HL-60 (cell line): ENCODE data around the gene ABCA4.
A peak's percentile ranks its signal among the peaks of the same experiment; 100 is the strongest.

Experiments used
- DNase-seq, 2 experiments: peaks; one replicate each; pipeline ENCODE4 v3.0.0-alpha.2; 2010 to 2020; ENCODE audit warnings: low read depth in 1 of 2, low spot score in 1 of 2
- H3K27ac ChIP-seq: fragments of 250-450 bp; sonication (Bioruptor Pico); replicated peaks from 2 replicates; pipeline ENCODE4 v1.5.1; 2020; ENCODE audit warnings: mild to moderate bottlenecking, moderate library complexity
- H3K27me3 ChIP-seq: fragments of 250-450 bp; sonication (Bioruptor Pico); 2 replicates; pipeline ENCODE4 v1.5.1; 2021; ENCODE audit warnings: mild to moderate bottlenecking, moderate library complexity; ENCODE audit not compliant: insufficient read depth, poor library complexity, severe bottlenecking
- H3K4me3 ChIP-seq: replicated peaks from 2 replicates; pipeline ENCODE4 v1.5.1; 2011; ENCODE audit warnings: mild to moderate bottlenecking, control low read depth, low read length; ENCODE audit not compliant: insufficient read depth
- GABPA ChIP-seq: IDR thresholded peaks from 2 replicates; pipeline ENCODE4 v1.6.1; 2012; ENCODE audit warnings: low read depth
- POLR2AphosphoS5 ChIP-seq: IDR thresholded peaks from 2 replicates; pipeline ENCODE4 v1.6.1; 2012; ENCODE audit warnings: low read depth
- REST ChIP-seq: IDR thresholded peaks from 2 replicates; pipeline ENCODE4 v1.6.1; 2012; ENCODE audit warnings: low read depth; ENCODE audit not compliant: insufficient replicate concordance
- SPI1 ChIP-seq: IDR thresholded peaks from 2 replicates; pipeline ENCODE4 v1.6.1; 2012; ENCODE audit warnings: low read depth, mild to moderate bottlenecking, borderline replicate concordance
- TF ChIP-seq, protein P1 (sequence below): IDR thresholded peaks from one replicate; pipeline ENCODE4 v1.5.1; 2011; ENCODE audit warnings: low read length, control low read depth, inconsistent platforms; ENCODE audit not compliant: insufficient read depth

Gene ABCA4

DNA sequence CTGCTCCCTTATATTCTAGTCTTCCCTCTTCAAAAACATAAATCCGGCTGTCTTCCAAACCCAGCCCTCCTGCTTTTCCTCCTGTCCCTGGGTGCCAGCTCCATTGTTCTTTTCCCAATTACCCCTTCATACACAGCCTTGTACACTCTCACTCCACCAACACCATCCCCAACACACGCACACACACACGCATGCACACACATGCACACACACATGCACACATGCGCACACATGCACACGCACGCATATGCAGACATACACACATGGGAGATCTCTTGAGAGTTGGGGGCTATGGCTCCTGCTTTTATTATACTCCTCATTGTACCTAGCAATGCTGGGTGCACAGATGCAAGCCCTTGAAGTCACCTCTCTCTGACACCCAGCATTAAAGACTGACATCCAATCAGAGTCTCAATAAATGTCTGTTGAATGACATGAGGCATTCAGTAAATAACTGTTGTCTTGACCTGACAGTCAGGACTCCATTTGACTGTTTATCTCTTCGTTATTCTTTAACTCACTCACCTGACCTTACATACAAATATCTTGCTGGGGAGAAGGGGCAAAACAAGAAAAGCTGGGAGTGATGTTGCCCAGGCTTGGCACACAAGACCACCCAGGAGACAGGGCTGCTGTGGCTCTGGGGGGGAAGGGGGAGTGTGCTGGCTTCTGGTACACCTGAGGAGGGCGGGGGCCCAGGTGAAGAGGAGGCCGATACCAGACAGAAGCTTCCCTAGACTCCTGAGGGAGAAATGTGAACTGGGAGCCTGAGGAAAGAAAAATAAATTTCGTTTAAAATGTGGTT, 16.0 kb downstream of the ABCA4 start:
- Histone ChIP-seq H3K27ac (no peak overlapping the region), H3K27me3 (peaks cover 11% of the 10 kb centered on the region), H3K4me3 (no peak overlapping the region)
- DNase-seq, result no peak
- TF ChIP-seq REST (no peak), SPI1 (no peak), GABPA (no peak), POLR2AphosphoS5 (no peak)
- TF ChIP-seq, protein P1, sequence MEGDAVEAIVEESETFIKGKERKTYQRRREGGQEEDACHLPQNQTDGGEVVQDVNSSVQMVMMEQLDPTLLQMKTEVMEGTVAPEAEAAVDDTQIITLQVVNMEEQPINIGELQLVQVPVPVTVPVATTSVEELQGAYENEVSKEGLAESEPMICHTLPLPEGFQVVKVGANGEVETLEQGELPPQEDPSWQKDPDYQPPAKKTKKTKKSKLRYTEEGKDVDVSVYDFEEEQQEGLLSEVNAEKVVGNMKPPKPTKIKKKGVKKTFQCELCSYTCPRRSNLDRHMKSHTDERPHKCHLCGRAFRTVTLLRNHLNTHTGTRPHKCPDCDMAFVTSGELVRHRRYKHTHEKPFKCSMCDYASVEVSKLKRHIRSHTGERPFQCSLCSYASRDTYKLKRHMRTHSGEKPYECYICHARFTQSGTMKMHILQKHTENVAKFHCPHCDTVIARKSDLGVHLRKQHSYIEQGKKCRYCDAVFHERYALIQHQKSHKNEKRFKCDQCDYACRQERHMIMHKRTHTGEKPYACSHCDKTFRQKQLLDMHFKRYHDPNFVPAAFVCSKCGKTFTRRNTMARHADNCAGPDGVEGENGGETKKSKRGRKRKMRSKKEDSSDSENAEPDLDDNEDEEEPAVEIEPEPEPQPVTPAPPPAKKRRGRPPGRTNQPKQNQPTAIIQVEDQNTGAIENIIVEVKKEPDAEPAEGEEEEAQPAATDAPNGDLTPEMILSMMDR, result no peak

GRCh38 chr1:94104127-94104684, 16.7 kb downstream of the ABCA4 start:
- TF ChIP-seq POLR2AphosphoS5 (no peak), REST (no peak), GABPA (no peak), SPI1 (no peak)
- TF ChIP-seq, protein P1, result no peak
- no peak for DNase-seq
- Histone ChIP-seq H3K27me3 (peaks cover 11% of the 10 kb centered on the region), H3K4me3 (no peak overlapping the region), H3K27ac (no peak overlapping the region)

GRCh38 chr1:94103608-94104007, 17.3 kb downstream of the ABCA4 start:
- Histone ChIP-seq H3K27ac (no peak overlapping the region), H3K27me3 (peaks cover 11% of the 10 kb centered on the region)

GRCh38 chr1:94101613-94102525, 19.1 kb downstream of the ABCA4 start:
- Histone ChIP-seq H3K4me3 (no peak overlapping the region), H3K27ac (no peak overlapping the region), H3K27me3 (peaks cover 11% of the 10 kb centered on the region)
- TF ChIP-seq REST (no peak), SPI1 (peak; percentile 78)
- DNase-seq, result no peak

More at GRCh38 chr1:94103608-94104007, 17.3 kb downstream of the ABCA4 start:
- H3K4me3 ChIP-seq, result no peak overlapping the region
- no peak for DNase-seq
- TF ChIP-seq GABPA, result no peak
